ENCODE data around the gene ITGA7.

Gene ITGA7

GRCh38 chr12:55718624-55719275, 11.0 kb upstream of the ITGA7 start:
- DNase-seq (ENCODE audit: low spot score) = no peak

- DNase-seq (ENCODE audit: low spot score) = no peak
These were observed 10.3 kb upstream of the ITGA7 start for GRCh38 chr12:55718015-55718414.

GRCh38 chr12:55717011-55718007, 9.6 kb upstream of the ITGA7 start:
- DNase-seq (ENCODE audit: low spot score) = no peak

DNA sequence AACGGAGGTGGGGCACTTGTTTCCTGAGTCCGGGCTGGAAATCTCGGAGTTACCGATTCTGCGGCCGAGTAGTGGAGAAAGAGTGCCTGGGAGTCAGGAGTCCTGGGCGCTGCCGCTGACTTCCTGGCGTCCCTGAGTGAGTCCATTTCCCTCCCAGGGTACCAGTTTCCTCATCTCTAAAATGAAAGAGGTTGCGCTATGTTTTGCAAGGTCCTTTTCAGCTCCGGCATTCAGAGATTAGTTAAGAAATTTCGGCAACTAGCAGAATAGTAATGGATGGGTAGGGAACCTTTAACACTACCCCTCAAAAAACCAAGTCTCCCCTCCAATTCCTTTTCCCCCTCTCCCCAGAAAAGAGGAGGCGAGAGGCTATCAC, 8.9 kb upstream of the ITGA7 start:
- no peak for DNase-seq (ENCODE audit: low spot score)

DNA sequence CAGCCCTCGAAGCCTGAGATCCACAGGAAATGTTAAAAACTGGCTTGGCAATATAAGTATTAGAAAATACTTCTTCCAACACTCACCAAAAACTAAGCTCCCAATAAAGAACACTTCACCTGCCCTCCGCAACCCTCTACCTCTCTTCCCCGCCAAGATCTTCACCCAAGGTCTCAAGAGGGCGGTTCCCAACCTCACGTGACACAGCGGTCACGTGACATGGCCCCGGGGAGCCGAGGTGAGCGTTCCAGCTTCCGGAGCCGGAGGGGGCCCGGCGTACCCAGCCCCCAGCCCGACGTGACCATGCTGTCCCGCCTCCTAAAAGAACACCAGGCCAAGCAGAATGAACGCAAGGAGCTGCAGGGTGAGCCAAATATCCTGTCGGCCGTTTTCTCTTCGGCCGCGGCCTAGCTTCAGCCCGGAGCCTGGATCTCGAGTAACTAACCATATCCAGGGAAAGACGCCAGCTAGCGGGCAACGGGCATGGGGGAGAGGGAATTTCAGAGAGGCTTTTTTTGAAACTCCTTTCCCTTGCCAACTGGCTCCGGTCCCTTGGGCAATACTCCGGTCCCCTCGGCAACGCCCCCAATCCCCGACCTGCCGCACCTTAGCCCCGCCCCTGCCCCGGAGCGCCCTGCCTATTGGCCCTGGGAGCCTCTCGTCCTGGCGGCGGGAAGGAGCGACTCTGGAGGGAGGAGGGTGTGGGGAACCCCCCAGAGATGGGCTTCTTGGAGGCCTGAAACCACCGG, 8.3 kb upstream of the ITGA7 start, which contains the start of gene BLOC1S1:
Gene BLOC1S1 (plus strand): TSS at position 214 of the 749 bp plus-strand sequence. CDS start 6 bp downstream, at position 220.
- peak; percentile 94 for DNase-seq (ENCODE audit: low spot score)

- DNase-seq (ENCODE audit: low spot score) = no peak
These were observed 7.6 kb upstream of the ITGA7 start for GRCh38 chr12:55715169-55715764.

DNA sequence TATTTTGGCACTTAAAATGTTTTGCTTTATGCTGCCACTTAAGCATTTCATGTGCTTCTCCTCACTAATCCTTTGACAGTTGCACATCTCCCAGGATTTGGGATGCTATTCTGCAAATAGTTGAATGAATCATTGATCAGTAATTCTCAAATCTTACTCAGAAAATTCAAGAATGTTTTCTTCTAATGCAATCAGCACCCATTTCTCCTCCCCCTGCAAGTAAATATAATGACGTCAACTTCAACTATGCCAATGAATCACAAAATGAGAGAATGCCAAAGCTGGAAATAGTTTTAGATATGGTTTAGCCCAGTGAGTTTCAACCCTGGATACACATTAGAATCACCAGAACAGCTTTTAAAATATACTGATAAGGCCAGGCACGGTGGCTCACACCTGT, 6.0 kb upstream of the ITGA7 start:
- DNase-seq (ENCODE audit: low spot score) = peak; percentile 82

GRCh38 chr12:55712700-55713415, 5.2 kb upstream of the ITGA7 start:
- DNase-seq (ENCODE audit: low spot score) = no peak

- DNase-seq (ENCODE audit: low spot score) = no peak
These were observed 4.3 kb upstream of the ITGA7 start for GRCh38 chr12:55711786-55712553.

DNA sequence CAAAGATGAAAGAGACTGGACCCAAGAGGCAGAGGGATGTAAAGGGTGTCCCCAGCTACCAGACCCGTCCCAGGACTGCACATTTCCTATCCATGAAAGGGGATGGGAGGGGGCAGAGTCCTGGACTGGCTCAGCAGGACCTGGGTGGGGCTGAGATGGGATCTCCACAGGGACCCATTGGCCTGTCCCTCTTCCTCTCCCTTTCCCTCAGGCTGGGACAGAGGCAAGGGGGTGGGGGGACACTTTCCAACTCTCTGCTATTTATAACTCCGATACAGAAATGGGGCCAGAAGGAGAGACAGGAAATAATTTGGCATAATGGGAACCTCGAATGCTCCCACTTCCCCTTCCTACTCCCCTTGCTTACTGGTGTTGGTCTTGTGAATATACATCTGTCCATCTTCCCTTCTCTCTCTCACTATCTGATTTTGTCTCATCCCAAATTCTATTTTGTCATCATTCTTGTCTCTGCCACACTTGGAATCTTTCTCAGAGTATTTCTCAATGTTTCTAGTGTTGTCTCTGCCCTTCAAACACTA, 1.1 kb upstream of the ITGA7 start:
- DNase-seq (ENCODE audit: low spot score) = no peak

- no peak for DNase-seq (ENCODE audit: low spot score)
These were observed 459 bp downstream of the ITGA7 start for GRCh38 chr12:55707219-55707671.

DNA sequence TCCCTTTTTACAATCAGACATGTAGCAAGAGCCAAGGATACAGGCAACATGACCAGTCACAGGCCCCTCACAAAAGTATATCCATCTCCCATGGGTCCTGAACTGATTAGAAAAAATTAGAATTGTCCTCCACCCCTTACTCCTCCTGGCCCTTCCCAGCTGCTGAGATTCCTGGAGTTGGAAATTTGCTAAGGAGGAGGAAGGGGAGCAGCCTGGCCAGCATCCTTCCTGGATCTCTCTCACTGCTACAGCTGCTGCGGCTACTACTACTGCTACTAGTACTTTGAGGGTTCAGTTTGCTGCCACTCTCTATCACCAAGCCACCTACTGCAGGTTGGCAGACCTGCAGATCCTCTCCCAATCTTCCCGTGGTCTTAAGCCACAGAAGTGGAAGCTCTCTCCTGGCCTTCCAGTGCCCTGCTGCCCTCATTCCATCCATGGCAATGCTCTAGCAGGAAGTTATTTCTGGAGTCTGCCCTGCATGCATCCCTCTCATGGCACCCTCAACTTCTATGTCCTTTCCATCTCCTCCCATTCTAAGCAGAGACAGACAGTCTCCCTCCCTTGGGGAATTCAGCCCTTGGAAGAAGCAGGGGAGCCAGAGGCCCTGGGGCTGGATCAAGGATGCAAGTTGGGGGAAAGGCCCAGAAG, 1.0 kb downstream of the ITGA7 start:
- no peak for DNase-seq (ENCODE audit: low spot score)

DNA sequence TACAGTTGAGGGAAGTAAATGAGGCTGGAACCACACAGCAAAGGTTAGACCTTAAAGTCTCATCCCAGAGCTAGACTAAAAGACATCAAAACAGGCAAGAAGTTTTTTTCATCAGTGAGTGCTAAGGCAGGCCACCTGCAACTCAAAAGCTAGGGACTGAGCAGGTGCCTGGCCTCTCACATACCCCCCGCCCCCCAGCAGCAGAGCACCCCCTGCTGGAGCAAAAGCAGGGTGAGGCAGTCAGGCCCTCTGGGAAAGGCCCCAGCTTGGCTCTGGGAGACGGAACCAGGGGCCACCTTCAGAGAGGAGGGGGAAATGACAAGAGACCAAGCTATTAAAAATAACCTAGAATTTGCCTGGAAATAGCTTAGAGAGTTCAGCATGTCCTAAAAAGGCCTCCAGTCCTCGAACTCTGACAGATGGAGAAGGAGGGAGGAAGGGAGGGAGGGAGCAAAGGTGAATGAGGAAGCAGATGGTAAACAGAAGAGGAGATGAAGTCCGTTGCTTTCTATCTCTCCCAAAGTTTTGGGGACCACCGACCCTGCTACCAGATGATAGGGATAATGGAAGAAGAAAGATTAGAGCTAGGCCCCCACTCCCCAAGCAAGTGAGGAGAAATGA, 1.8 kb downstream of the ITGA7 start:
- no peak for DNase-seq (ENCODE audit: low spot score)

DNA sequence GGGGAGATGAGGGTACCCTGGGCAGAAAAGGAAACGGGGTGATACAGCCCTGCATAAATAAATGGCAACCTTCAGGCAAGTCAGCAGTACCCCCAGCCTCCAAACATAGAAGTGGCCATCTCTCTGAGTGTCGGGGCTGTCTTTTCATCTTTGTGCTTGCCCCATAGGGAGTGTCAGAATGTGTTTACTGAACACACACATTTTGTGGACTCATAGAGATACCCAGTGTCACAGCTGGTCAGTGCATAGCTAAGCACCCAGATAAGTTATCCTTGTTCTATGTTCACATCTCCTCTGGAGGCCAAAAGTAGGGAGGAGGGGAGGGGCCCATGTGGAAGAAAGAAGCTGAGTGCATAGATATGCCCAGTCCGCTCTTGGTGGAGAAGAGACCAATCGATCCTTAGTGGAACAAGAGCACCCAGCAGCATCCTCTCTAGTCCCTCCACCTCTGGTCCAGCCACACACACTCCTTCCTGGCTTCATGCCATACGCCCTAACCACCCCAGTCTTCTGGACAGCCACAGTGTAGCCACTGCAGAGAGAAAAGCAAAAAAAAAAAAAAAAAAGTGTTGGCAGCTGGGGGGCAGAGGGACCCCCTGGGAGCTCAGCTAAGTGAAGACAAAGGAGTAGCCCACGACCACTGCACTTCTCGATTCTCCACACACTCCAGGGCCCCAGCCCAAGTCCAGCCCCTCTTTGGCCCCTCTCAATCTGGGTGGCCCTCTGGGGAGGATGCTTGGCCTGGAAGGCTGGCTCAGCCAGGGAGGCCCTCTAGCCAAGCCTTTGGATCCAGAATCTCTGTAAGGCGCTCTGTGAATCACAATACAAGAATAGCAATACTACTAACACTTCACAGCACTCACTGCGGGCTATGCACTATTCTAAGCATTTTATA, 2.6 kb downstream of the ITGA7 start:
- no peak for DNase-seq (ENCODE audit: low spot score)

GRCh38 chr12:55703901-55704761, 3.6 kb downstream of the ITGA7 start:
- no peak for DNase-seq (ENCODE audit: low spot score)

DNA sequence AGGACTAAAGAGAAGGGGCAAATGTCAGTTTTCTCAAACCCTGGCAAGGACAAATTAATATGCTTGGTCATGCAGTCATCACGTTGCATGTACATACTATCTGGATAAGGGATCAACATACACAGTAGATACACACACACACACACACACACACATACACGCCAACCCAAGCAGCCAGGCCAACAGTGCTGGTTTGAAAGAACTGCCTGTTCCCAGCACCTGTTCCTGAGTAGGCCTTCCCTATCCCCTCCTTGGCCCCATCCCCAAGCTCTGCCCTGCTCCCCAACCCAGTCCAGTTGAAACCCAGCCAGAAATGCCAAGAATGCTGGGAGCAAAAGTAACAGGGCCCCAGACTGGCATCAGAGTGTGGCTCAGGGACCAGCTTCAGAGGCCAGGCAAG, 4.4 kb downstream of the ITGA7 start:
- no peak for DNase-seq (ENCODE audit: low spot score)

GRCh38 chr12:55702861-55703260, 4.8 kb downstream of the ITGA7 start:
- no peak for DNase-seq (ENCODE audit: low spot score)
